IMR-90 (cell line): Measurements from ENCODE around the gene FAM204A.

Experiments
- BHLHE40 ChIP-seq: fragments of 150-350 bp; IDR thresholded peaks from 2 replicates; pipeline ENCODE4 v1.6.1; 2016; ENCODE audit warnings: mild to moderate bottlenecking, low read depth, low read length
- MXI1 ChIP-seq: IDR thresholded peaks from 2 replicates; pipeline ENCODE4 v1.6.1; 2012; ENCODE audit warnings: low read depth, mild to moderate bottlenecking, low read length, moderate library complexity, borderline replicate concordance
- POLR2A ChIP-seq: IDR thresholded peaks from 2 replicates; pipeline ENCODE4 v1.6.1; 2012; ENCODE audit warnings: mild to moderate bottlenecking, low read depth, low read length
- RAD21 ChIP-seq: IDR thresholded peaks from 2 replicates; pipeline ENCODE4 v1.6.1; 2012; ENCODE audit warnings: low read length, improper control_type of control experiment
- TF ChIP-seq, protein P1 (sequence below): conservative IDR thresholded peaks from 2 replicates; pipeline ENCODE4 v1.5.1; 2012; ENCODE audit warnings: mild to moderate bottlenecking, low read depth, low read length, improper control_type of control experiment
- TF ChIP-seq, protein P2 (sequence below): fragments of 150-350 bp; IDR thresholded peaks from 2 replicates; pipeline ENCODE4 v1.6.1; 2016; ENCODE audit warnings: low read depth, mild to moderate bottlenecking, low read length, moderate library complexity, borderline replicate concordance

DNA sequence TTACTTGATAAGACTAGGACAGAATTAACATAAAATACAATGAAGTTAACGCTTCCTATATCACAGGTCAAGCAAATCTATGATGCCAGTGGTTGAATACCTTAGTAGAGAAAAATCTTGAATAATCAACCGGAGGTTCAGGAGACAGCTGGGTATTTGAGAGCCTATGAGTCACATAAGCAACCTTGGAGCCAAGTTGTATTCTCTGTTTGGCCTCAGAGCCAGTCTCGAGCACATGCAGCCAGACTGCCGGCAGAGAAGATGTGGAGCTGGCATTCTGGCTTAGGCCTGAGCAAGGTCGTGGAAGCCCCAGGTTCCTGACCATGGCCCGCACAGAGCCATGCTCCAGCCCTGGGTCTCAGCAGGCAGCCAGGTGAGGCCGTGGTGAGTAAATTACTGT, 90.3 kb downstream of the FAM204A start:
- TF ChIP-seq, protein P1, sequence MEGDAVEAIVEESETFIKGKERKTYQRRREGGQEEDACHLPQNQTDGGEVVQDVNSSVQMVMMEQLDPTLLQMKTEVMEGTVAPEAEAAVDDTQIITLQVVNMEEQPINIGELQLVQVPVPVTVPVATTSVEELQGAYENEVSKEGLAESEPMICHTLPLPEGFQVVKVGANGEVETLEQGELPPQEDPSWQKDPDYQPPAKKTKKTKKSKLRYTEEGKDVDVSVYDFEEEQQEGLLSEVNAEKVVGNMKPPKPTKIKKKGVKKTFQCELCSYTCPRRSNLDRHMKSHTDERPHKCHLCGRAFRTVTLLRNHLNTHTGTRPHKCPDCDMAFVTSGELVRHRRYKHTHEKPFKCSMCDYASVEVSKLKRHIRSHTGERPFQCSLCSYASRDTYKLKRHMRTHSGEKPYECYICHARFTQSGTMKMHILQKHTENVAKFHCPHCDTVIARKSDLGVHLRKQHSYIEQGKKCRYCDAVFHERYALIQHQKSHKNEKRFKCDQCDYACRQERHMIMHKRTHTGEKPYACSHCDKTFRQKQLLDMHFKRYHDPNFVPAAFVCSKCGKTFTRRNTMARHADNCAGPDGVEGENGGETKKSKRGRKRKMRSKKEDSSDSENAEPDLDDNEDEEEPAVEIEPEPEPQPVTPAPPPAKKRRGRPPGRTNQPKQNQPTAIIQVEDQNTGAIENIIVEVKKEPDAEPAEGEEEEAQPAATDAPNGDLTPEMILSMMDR, result no peak
- TF ChIP-seq POLR2A (no peak), RAD21 (no peak), BHLHE40 (no peak), MXI1 (no peak)
- TF ChIP-seq, protein P2, sequence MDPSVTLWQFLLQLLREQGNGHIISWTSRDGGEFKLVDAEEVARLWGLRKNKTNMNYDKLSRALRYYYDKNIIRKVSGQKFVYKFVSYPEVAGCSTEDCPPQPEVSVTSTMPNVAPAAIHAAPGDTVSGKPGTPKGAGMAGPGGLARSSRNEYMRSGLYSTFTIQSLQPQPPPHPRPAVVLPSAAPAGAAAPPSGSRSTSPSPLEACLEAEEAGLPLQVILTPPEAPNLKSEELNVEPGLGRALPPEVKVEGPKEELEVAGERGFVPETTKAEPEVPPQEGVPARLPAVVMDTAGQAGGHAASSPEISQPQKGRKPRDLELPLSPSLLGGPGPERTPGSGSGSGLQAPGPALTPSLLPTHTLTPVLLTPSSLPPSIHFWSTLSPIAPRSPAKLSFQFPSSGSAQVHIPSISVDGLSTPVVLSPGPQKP, result no peak
